Tibial nerve (tissue), 4 donors: Measurements from ENCODE around the gene MYO6. TPM values are rescaled to one million over a fixed set of nuclear protein-coding genes. Genes with fewer than 3 reads are reported as not detected.
A peak's percentile ranks its signal among the peaks of the same experiment; 100 is the strongest.

Experiments
- DNase-seq, 2 donors: peaks; one replicate each; pipeline ENCODE4 v3.0.0-alpha.2; 2019; ENCODE audit warnings: low spot score in 2 of 2
- H3K27ac ChIP-seq, 4 donors: fragments of 200-600 bp; sonication (generic) in 3 of 4; one replicate each; pipeline ENCODE4 v1.5.1; 2017 to 2019; ENCODE audit warnings: mild to moderate bottlenecking in 1 of 4
- H3K27me3 ChIP-seq, 2 donors: fragments of 200-600 bp; sonication (generic) in 1 of 2; one replicate each; pipeline versions ENCODE4 v1.5.1 to v1.6.0; 2017 to 2019
- H3K36me3 ChIP-seq, 3 donors: fragments of 200-600 bp; sonication (generic); one replicate each; pipeline ENCODE4 v1.5.1; 2018 to 2019
- H3K4me1 ChIP-seq, 4 donors: fragments of 200-600 bp; sonication (generic) in 3 of 4; one replicate each; pipeline ENCODE4 v1.5.1; 2017 to 2019
- H3K4me3 ChIP-seq, 4 donors: fragments of 200-600 bp; sonication (generic) in 3 of 4; one replicate each; pipeline ENCODE4 v1.5.1; 2017 to 2019; ENCODE audit warnings: mild to moderate bottlenecking in 1 of 4, moderate library complexity in 1 of 4
- H3K9me3 ChIP-seq, 4 donors: fragments of 200-600 bp; sonication (generic) in 3 of 4; one replicate each; pipeline ENCODE4 v1.5.1; 2017 to 2019
- CTCF ChIP-seq, 5 experiments: fragments of 200-600 bp in 3 of 5; fragments of 450-650 bp in 2 of 5; sonication (generic) in 3 of 5; IDR thresholded peaks; one replicate each; pipeline ENCODE4 v1.5.1; 2016 to 2019; ENCODE audit warnings: antibody characterized with exemption in 5 of 5, mild to moderate bottlenecking in 3 of 5, moderate library complexity in 2 of 5
- EP300 ChIP-seq, 2 donors: sonication (generic); formaldehyde crosslinking; IDR thresholded peaks; one replicate each; pipeline ENCODE4 v1.6.1; 2017; ENCODE audit warnings: antibody characterized with exemption in 2 of 2, mild to moderate bottlenecking in 1 of 2
- POLR2A ChIP-seq, 2 donors: fragments of 450-650 bp; IDR thresholded peaks; one replicate each; pipeline ENCODE4 v1.6.1; 2017; ENCODE audit warnings: antibody characterized with exemption in 2 of 2, mild to moderate bottlenecking in 2 of 2, moderate library complexity in 2 of 2
- WGBS, 2 donors: methylation state at CpG; one replicate each; pipeline ENCODE4 v1.1.5; 2018; 5-methylcytosine and 5-hydroxymethylcytosine counted together
- total RNA-seq, 4 donors: library from RNA; depleted of rRNA; stranded (reverse); fragments of >200 nt; gene quantifications; one replicate each; pipeline ENCODE4 v1.1.0, GENCODE V29; 2016

Gene MYO6
- total RNA-seq, 4 donors from 2014 or later = 16.5 to 21.3 (median 19.2) TPM

GRCh38 chr6:75850026-75850833, 101.2 kb downstream of the MYO6 start:
- H3K4me3 ChIP-seq = no peak overlapping the region
- H3K36me3 ChIP-seq = no peaks in the 10 kb centered on the region
- no peak for DNase-seq
- TF ChIP-seq CTCF (IDR thresholded peaks at IDR 0.05) (no peak), EP300 (IDR thresholded peaks at IDR 0.05) (no peak), POLR2A (IDR thresholded peaks at IDR 0.05) (no peak)
- peaks cover 0 to 5% (median 0%) of the 10 kb centered on the region in 4 donors for H3K4me1 ChIP-seq
- H3K27me3 ChIP-seq = no peaks in the 10 kb centered on the region
- 88% methylated on average over 7 of the region's 7 CpGs for WGBS, 2 donors
- H3K27ac ChIP-seq = no peak overlapping the region
- H3K9me3 ChIP-seq = no peaks in the 10 kb centered on the region

GRCh38 chr6:75852721-75853120, 103.7 kb downstream of the MYO6 start:
- Histone ChIP-seq H3K36me3 (no peaks in the 10 kb centered on the region), H3K4me1 (peaks cover 0 to 5% (median 0%) of the 10 kb centered on the region in 4 donors), H3K27ac (no peak overlapping the region), H3K9me3 (no peaks in the 10 kb centered on the region), H3K27me3 (no peaks in the 10 kb centered on the region), H3K4me3 (no peak overlapping the region)
- no peak for TF ChIP-seq CTCF (IDR thresholded peaks at IDR 0.05)
- TF ChIP-seq EP300 (IDR thresholded peaks at IDR 0.05) = no peak
- no peak for TF ChIP-seq POLR2A (IDR thresholded peaks at IDR 0.05)
- DNase-seq = no peak
- 62 to 67% methylated on average over 4 of the region's 4 CpGs for WGBS, 2 donors

GRCh38 chr6:75853806-75854205, 104.8 kb downstream of the MYO6 start:
- Histone ChIP-seq H3K4me3 (no peak overlapping the region), H3K36me3 (no peaks in the 10 kb centered on the region), H3K4me1 (peaks cover 0 to 4% (median 0%) of the 10 kb centered on the region in 4 donors), H3K27ac (no peak overlapping the region), H3K9me3 (no peaks in the 10 kb centered on the region), H3K27me3 (no peaks in the 10 kb centered on the region)
- WGBS, 2 donors = 85 to 86% methylated on average over 2 of the region's 2 CpGs
- DNase-seq = no peak
- no peak for TF ChIP-seq CTCF (IDR thresholded peaks at IDR 0.05)
- TF ChIP-seq EP300 (IDR thresholded peaks at IDR 0.05) = no peak
- no peak for TF ChIP-seq POLR2A (IDR thresholded peaks at IDR 0.05)

- H3K27ac ChIP-seq = no peak overlapping the region
- peaks cover 0 to 8% (median 0%) of the 10 kb centered on the region in 3 donors for H3K36me3 ChIP-seq
- H3K4me3 ChIP-seq = no peak overlapping the region
- H3K4me1 ChIP-seq = no peaks in the 10 kb centered on the region
- DNase-seq = peak in 1 of 2 donors; percentile 50
- H3K27me3 ChIP-seq = no peaks in the 10 kb centered on the region
- H3K9me3 ChIP-seq = no peaks in the 10 kb centered on the region
- peak in 4 of 5 experiments; percentile 9 to 33 (median 22) for TF ChIP-seq CTCF (IDR thresholded peaks at IDR 0.05)
- no peak for TF ChIP-seq POLR2A (IDR thresholded peaks at IDR 0.05)
- no peak for TF ChIP-seq EP300 (IDR thresholded peaks at IDR 0.05)
- WGBS, 2 donors = 20 to 26% methylated on average over 1 of the region's 1 CpG
Measured at GRCh38 chr6:75855052-75855451, 106.0 kb downstream of the MYO6 start.

- Histone ChIP-seq H3K27ac (no peak overlapping the region), H3K27me3 (no peaks in the 10 kb centered on the region), H3K4me1 (no peaks in the 10 kb centered on the region), H3K4me3 (no peak overlapping the region), H3K36me3 (peaks cover 0 to 8% (median 0%) of the 10 kb centered on the region in 3 donors), H3K9me3 (no peaks in the 10 kb centered on the region)
- TF ChIP-seq POLR2A (IDR thresholded peaks at IDR 0.05) (no peak), EP300 (IDR thresholded peaks at IDR 0.05) (no peak), CTCF (IDR thresholded peaks at IDR 0.05) (no peak)
- DNase-seq = no peak
- 82 to 86% methylated on average over 1 of the region's 1 CpG for WGBS, 2 donors
Measured at GRCh38 chr6:75856902-75857301, 107.9 kb downstream of the MYO6 start.
